ENCODE data around the gene URM1.

The URM1 gene

GRCh38 chr9:128435611-128436010, 64.4 kb downstream of the URM1 start:
- DNase-seq = no peak

- peak; percentile 94 for DNase-seq
Observed at GRCh38 chr9:128438343-128439109, 67.4 kb downstream of the URM1 start.

DNA sequence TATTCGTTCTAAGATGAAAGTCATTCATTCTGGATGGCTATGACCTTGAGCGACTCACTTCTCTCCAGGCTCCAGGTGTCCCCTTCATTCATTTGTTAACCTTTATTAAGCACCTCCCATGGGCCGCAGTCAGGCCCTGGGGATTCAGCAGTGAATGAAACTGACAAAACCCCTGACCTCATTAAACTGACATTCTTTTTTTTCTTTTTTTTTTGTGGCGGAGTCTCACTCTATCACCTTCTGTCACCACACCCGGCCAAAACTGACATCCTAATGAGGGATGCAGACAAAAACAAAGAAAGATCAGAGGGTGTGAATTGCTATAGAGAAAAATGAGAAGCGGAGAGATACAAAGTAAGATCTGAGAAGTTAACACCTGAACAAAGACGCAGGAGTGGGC, 68.1 kb downstream of the URM1 start:
- no peak for DNase-seq

Measured in activated CD8-positive, alpha-beta memory T cell treated with anti-CD3 and anti-CD28 coated beads for 24 hours (primary cell).